GM04504 (cell line): ENCODE results near the gene PRR35.

Experiments used
- DNase-seq: peaks from one replicate; pipeline ENCODE4 v3.0.0-alpha.2; 2012; ENCODE audit warnings: low read depth

The PRR35 gene

DNA sequence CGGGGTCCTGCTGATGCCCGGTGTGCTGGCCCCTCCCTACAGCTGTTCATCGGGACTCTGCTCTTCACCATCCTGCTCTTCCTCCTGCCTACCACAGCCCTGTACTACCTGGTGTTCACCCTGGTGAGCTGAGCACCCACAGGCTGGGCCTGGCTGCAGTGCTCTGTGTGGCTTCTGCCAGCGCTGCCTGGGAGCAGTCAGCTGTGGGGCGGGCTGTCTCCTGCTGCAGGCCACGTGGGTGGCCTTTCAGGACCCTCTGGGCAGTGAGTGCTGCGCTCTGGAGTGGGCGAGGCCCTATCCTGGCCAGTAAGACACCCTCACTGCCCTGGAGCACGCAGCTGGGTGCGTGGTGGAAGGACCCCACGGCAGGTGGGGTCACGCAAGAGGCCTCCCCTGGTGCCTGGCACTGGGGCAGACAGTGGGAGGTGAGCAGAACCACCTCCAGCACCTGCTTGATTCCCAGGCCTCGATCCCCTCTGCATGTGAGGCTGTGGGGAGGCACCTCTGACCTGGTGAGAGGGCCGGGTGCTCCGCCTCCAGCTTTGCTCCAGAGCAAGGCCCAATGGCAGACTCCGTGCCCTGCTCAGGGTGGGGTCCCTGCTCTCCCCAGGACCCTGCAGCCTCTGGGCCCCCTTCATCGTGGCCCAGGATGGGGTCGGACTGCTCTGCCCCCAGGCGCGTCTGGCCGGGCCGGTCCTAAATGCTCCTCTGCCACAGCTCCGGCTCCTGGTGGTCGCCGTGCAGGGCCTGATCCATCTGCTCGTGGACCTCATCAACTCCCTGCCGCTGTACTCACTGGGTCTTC is 20.1 kb downstream of the PRR35 start:
- DNase-seq = no peak

DNA sequence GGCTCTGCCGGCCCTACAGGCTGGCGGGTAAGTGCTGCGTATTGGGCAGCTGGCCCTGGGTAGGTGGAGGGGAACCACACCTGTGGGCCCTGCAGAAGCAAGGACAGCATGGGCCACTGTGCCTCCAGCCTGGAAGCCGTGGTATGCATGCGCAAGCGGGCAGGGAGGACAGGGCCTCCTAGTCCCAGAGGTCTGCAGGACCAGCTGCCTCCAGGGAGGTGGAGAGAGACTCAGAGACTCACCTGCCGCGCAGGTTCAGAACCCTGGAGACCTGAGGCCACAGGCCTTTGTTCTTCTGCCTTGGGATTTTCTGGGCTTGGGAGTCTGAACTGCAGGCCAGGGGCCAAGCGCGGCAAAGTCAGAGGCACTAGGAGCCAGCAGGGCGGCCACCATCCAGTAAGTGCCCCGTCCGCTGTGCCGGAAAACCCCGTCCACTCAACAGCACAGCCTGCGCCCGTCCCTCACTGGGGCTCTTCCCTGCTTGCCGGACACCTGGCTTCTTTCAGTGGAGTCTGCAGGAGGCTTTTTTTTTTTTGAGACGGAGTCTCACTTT is 20.8 kb downstream of the PRR35 start:
- no peak for DNase-seq

DNA sequence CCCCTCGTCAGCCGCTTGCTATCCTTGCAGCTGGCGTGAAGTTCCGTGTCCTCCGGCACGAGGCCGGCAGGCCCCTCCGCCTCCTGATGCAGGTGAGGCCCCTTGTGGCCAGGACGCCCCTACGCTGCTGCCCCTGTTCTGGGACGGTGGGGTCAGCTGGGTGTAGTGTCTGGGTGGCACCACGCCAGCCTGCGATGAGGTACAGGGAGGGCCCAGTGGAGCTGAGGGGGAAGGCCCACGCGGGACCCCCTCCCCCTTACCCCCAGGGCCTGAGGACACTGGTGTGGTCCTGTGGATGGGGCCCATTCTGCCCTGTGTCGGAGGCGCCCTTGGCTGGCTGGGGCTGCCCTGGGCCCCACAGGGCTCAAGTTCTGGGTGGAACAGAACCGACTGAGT is 22.0 kb downstream of the PRR35 start:
- DNase-seq = no peak

DNA sequence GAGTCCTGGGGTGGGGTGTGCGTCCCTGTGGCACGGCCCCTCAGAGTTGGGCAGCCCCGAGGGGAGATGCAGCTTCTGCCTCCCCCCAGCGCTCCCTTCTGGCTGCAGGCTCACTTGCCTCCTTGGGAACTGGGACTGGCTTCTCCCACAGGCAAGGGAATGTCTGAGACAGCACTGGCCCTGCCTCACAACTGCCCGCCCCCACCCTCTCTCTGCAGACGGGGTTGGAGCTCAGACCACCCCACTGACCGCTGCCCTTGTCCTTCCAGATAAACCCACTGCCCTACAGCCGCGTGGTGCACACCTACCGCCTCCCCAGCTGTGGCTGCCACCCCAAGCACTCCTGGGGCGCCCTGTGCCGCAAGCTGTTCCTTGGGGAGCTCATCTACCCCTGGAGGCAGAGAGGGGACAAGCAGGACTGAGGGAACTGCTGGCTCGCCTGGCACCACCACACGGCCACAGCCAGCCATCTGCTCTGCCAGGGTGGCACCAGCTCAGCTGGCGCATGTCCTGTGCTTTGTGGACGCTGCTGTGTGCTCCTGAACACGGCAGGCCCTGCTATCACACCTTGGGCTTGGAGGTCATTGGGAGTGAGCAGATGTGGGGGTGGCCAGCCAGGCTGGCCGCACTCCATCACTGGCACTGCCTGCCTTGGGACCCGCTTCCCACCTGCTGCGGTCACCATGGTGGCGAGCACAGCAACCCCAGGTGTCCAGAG is 22.6 kb downstream of the PRR35 start:
- no peak for DNase-seq

DNA sequence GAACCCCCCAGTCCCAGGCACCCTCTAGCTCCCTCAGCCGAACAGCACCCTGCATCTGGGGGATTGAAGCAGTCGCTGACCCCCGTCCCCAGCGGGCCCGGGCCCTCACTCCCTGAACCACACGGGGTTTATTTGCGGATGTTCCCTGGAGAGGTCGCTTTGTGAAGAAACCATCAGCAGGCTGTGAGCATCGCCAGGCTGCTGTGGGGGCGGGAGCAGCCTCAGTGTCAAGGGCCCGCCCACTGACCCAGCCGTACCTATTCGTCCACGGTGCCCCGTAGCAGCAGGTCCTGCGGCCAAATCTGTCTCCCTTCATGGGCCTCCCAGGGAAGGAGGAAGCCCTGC is 23.2 kb downstream of the PRR35 start:
- DNase-seq = no peak

DNA sequence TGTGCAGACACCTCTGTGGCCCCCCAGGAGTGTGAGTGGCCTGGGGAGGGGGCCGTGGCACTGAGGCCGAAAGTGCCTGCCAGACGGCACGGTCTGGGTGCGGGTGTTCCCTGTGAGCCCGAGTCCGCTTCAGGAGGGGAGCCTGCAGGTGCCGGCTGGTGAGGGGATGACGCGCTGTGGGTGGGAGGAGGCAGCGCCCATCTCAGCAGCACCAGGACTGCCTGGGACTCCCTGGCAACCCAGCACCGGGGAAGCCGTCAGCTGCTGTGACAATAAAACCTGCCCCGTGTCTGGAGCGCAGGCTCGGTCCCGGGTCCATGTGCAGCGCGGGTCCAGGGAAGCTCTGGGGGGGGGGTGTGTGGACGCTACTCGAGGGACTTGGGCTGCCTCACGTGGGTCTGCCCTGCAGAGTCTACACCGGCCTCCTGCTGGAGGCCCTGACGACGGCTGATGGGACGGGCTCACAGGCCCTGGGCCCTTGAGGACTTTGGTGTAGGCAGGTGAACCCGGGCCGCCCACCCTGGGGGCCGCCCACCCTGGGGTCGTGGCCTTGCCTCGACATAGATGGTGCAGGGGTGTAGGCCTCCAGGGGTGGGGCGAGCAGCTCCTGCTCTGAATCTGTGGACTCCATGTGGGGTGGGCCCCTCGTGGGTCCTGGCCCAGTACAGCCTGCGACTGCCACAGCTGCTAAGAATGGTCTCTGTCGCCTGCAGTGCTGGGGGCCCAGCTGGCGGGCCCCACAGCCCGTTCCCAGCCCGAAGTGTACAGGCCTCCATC is 23.8 kb downstream of the PRR35 start:
- no peak for DNase-seq

DNA sequence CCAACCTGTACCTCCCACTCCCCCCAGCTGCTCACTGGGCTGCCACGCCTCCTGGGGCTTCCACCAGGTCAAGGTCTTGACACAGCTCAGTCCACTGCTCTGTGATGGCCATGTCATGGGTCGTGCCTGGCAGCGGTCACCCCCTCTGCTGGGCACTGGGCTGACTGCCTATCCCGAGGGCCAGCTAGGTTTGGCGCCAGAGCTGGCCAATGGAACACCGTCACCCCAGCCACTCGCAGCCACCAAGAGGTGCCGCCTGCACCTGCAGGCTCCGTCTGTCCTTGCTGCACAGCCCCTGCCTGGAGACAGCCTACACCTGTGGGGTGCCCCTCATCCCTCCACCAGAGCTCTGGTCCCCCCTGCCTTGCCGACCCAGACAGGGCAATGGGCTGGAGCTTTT is 25.2 kb downstream of the PRR35 start:
- no peak for DNase-seq

DNA sequence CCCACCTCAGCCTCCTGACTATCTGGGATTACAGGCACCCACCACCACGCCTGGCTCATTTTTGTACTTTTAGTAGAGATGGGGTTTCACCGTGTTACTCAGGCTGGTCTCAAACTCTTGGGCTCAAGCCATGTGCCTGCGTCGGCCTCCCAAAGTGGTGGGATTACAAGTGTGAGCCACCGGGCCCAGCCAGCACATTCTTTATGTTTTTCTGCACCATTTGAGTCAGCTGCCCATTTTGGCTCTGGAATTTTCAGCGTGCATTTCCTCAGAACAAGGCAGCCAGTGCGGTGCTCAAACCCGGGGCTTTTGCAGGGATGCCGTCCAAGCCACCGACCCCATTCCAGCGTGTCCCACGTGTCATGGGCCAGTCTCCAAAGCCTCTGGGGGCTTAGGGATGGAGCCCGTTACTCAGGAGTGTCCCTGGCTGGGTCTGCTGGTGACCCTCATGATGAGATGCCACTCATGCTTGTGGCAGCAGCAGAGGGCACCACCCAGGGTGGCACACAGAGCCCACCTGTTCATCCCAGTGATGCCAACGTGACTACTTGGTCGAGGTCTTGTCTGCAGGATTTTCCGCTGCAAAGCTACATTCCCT is 26.0 kb downstream of the PRR35 start:
- no peak for DNase-seq

DNA sequence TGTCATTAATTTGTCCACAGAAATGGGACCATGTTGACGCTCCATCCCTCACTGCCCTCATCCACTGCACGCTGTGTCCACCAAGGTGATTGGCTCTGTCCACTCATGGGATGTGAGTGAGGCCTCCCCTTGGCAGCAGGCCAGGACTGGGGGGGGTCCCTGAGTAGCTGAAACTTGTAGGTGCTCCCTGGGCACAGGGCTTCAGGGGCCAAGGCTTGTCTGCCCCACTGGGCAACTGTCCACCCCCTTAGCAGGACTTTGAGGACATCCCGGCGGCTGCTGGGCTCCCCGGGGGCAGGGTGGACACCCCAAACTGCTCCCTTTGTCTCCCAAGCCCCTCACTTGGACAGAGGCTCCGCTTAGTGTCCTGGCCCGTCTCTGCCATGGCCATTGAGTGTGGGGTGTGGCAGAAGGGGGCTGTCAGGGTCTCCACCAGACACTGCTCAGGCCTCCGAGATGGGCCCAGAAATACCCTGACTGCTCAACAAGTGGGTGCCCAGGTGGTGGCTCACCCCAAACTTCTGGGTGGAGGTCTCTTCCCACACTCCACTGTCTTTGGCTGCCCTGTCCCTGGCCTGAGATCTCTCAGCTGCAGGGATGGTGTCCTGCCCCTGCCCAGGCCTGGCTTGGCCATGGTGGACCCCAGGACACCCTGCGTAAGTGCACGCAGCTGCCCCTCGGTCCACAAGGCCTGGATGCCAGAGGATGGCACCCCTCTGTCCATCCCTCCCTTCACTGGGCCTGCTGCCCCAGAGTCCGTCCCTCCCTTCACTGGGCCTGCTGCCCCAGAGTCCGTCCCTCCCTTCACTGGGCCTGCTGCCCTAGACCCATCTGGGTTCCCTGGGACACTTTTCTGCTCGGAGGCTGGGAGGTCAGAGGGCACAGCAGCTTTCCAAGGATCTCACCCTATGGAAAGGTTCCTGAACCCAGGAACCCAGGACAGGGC is 26.7 kb downstream of the PRR35 start:
- DNase-seq = no peak

DNA sequence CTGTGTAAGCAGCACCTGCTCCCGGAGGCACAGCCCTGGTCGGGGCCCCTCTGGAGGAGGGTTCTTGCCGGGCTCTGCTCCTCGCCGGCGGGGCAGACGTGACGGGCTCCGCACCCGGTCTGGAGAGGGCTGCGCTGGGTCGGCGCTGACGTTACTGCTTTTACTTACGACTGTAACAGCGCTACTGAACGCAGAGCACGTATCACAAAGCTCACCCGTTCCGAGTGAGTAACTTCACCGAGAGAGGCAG is 28.4 kb downstream of the PRR35 start:
- no peak for DNase-seq

DNA sequence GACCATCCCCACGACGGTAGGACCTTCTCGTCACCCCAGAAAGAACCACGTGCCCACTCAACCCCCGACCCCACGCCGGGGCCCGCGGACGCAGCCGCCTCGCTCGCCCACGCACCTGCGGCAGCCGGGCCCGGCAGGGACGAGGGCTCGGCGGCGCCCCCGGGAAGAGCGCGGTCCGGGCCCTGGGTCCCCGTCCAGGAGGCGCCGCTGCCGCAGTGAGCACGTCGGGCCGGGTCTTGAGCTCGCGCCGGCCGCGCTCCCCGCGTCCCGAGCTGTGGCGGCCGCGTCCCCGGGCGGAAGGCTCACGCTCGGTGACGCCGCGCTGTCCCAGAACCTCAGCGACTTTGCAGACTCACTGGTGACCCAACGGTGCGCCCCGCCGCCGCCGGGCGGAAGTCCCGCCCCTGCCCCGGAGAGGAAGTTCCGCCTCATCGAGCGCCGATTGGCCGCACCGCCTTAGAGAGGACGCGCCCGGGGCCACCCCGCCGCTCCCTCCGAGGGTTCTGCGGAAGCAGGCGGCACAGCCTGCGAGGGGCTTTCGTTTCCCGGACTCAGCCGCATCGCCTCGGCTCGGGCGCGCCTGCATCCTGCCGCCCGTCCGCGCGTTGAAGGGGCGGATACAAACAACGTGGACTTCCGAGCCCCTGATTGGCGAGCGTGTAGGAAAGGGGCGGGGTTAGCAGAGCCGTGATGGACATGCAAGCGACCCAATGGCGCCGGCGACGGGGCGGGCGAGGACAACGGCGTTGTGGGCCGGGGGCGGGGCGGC is 28.9 kb downstream of the PRR35 start:
- DNase-seq = peak; percentile 91

DNA sequence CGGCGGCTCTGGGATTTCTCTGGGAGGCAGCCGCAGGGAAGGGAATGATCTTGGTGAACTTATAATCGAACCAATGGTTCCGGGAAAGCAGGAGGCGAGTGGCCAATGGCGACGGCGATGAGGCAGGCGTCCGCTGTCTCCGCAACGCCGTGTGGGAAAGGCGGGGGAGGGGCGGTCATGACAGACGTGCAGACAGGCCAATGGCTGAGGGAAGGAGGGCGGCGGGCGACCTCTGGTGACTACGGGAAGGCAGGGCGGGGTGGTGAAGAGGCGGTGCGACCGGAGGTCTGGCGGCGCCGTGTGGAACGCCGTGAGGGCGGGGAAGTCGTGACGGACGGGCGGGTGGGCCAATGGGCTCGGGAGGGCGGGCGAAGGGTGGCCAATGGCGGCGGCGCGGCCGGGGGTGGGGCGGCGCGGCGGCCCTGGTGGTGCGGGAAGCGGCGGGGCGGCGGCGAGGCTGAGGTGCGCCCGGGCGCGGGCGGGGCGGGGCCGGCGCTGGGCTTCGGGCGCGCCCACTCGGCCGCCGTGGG is 29.5 kb downstream of the PRR35 start, which contains the start of gene RAB40C:
Gene RAB40C, plus strand, starts transcription at position 409 of the 530 bp plus-strand sequence. CDS start 226 bp downstream, outside the sequence.
- DNase-seq = peak; percentile 95

DNA sequence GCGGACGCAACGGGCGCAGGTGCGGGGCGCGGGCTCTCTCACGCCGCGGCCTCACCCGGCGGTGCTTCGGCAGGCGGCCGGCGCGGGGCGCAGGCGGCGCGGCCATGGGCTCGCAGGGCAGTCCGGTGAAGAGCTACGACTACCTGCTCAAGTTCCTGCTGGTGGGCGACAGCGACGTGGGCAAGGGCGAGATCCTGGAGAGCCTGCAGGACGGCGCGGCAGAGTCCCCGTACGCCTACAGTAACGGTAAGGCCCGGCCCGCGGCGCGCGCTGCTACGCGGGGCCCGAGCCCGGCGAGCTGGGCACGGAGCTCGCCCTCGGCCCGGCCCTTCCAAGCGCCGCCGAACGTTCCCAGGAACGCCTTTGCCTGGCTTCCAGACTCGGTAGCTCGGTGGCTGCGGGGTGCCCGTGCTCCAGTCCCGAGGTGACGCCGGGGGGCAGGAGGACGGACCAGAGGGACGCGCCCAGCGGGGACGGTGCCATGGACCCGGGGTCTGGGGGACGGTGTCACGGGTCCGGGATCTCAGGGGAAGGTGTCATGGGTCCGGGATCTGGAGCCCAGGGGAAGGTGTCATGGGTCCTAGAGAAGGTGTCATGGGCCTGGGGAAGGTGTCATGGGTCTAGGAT is 30.1 kb downstream of the PRR35 start:
- no peak for DNase-seq

DNA sequence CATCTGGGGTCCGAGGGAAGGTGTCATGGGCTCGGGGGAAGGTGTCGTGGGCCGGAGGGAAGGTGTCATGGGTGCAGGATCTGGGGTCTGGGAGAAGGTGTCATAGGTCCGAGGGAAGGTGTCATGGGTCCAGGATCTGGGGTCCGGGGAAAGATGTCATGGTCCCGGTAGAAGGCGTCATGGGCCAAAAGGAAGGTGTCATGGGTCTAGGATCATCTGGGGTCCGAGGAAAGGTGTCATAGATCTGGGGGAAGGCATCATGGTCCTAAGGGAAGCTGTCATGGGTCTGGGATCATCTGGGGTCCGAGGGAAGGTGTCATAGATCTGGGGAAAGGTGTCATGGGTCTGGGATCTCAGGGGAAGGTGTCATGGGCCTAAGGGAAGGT is 30.6 kb downstream of the PRR35 start:
- DNase-seq = no peak

DNA sequence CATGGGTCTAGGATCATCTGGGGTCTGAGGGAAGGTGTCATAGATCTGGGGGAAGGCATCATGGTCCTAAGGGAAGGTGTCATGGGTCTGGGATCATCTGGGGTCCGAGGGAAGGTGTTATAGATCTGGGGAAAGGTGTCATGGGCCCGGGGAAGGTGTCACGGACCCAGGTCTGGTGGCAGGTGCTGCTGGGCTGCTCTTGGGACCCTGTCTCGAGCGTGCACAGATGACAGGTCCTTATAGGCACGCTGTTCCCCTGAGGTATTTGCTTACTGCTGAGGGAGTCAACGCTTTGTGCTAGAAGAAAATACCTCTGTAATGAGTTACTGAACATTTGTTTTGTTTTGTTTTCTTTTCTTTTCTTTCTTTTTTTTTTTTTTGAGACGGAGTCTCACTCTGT is 31.0 kb downstream of the PRR35 start:
- DNase-seq = no peak

DNA sequence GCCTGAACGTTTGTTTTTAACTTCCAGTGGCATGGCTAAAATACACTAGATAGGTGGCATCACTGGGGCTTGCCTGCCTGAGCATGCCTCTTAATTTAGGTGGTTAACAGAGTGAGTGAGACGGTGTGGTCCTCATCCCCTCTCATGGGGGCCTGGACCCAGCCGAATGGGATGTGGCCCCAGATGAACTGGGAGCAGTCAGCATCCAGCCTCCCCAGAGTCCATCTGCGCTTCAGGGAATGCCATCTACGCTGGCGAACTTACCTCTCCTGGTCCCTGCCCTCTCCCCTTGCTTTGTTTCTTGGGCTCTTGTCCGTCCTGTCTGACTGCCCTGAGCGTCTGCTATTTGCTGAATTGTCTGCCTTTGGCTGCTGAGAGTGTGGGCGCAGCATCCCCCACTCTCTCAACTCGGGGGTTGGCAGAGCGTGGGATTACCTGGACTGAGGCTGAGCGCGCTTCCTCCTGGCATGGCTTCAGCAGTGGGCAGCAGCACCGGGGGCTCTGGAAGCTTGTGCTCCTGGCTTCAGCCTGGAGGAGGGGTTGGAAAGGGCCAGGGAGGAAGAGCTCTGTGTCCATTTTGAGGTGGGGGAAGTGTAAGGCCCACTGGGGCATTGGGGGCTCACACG is 31.8 kb downstream of the PRR35 start:
- DNase-seq = no peak

DNA sequence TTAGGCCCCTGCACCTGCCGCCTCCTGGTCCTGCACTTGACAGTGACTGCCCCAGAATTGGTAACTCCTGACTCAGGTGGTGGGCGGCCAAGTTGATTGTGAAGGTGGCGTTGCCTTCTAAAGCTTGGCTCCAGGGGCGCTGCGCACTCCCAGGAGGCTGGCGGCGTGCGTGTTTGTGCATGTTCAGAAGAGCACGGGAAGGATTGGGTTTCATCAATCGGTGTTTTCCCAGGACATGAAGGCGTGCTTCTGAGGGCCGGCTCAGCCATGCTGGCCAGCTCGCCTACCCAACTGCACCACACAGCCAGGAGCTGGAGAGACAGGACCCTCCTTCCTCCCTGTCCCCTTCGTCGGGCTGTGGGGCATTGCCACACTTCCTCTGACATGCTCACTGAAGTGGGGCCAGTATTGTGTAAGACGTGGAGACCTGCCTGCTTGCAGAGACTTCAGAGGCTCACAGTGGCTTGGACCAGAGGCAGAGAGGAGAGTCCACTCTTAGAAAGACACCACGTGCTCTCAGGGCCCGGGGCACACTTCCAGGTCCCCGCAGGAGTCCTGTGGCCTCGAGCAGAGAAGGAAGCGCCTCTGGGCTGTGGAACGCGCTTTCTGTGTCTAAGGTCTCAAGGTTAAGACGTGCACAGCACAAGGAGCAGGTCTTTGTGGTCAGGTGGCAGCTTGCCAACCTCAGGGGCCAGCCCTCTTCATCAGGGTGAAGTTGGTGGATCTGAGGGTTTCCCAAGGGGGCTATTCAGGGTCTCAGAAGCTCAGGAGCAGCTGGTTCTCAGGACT is 32.5 kb downstream of the PRR35 start:
- DNase-seq = no peak

DNA sequence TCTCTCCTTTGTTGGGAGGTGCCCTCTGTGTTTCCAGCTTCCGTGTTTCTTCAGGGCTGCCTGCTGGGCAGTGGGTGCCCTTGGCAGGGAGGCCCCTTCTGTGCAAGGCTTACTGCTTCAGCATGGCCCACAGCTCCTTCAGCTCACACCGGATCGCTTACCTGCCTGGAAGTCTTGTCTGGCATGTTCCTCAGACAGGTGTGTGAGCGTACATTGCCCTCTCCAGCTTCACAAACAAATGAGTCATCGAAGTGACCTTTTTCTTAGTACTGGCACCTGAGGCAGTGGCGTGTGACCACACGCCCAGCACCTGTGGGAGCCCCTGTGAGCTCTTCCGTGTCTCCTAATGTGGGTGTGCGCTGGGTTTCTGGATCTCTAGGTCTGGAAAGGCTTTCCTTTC is 33.2 kb downstream of the PRR35 start:
- no peak for DNase-seq

DNA sequence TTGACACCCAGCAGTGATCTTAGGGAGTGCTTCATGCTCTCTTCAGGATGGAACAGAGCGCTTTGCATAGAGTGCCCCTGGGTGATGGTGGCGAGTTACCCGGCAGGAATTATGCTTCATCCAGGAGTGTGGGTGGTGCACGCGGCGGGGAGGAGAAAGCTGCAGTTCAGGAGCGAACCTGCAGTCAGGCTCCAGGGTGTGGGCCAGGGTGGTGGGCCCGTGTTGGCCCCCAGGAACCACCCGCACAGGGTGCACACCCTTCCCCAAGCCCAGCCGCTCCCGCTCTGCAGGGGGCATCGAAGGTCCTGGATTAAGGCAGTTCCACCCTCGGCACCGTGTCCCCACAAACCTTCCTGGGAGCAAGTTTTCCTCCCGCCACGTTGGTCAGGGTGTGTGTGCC is 33.6 kb downstream of the PRR35 start:
- DNase-seq = no peak
